Measurements from ENCODE around the gene WDR17. TPM values are rescaled to one million over a fixed set of nuclear protein-coding genes. Genes with fewer than 3 reads are reported as not detected.

WDR17 gene
- total RNA-seq, 1 donor from 2014 or later: 1.8 TPM

GRCh38 chr4:176090115-176090514 is 24.5 kb downstream of the WDR17 start:
- Histone ChIP-seq H3K4me2 (ENCODE audit: low read length) (no peak overlapping the region), H3K4me3 (ENCODE audit: insufficient read depth, low read depth, low read length) (no peak overlapping the region), H2AFZ (ENCODE audit: low read depth, low read length) (no peak overlapping the region), H4K20me1 (ENCODE audit: insufficient read depth, low read length) (no peaks in the 10 kb centered on the region), H3K9ac (ENCODE audit: low read length) (no peak overlapping the region), H3K79me2 (ENCODE audit: insufficient read depth, low read length) (no peaks in the 10 kb centered on the region), H3K4me1 (ENCODE audit: insufficient read depth, low read length) (no peaks in the 10 kb centered on the region), H3K27ac (ENCODE audit: low read depth, low read length) (no peak overlapping the region), H3K9me3 (ENCODE audit: insufficient read depth, low read depth, low read length) (no peaks in the 10 kb centered on the region), H3K27me3 (ENCODE audit: insufficient read depth, low read length) (no peaks in the 10 kb centered on the region), H3K36me3 (ENCODE audit: insufficient read depth, low read length) (no peaks in the 10 kb centered on the region)
- DNase-seq (ENCODE audit: low read depth) (no peak), FAIRE-seq (no peak)
- Mint-ChIP-seq H3K4me3 (ENCODE audit: unreplicated experiment) (no peak overlapping the region), H3K27me3 (ENCODE audit: low read depth, unreplicated experiment) (no peaks in the 10 kb centered on the region), H3K36me3 (ENCODE audit: low read depth, unreplicated experiment) (no peaks in the 10 kb centered on the region), H3K4me1 (ENCODE audit: low read depth, unreplicated experiment) (no peaks in the 10 kb centered on the region), H3K9me3 (ENCODE audit: unreplicated experiment) (no peaks in the 10 kb centered on the region), H3K27ac (ENCODE audit: unreplicated experiment) (no peak overlapping the region)
- TF ChIP-seq CTCF (IDR thresholded peaks at IDR 0.05; ENCODE audit: insufficient read depth, low read depth, low read length): no peak
- no peak for TF ChIP-seq EZH2 (IDR thresholded peaks at IDR 0.05; ENCODE audit: insufficient read depth, low read length)

- Histone ChIP-seq H3K36me3 (ENCODE audit: insufficient read depth, low read length) (no peaks in the 10 kb centered on the region), H2AFZ (ENCODE audit: low read depth, low read length) (no peak overlapping the region), H3K9me3 (ENCODE audit: insufficient read depth, low read depth, low read length) (no peaks in the 10 kb centered on the region), H3K79me2 (ENCODE audit: insufficient read depth, low read length) (no peaks in the 10 kb centered on the region), H3K27ac (ENCODE audit: low read depth, low read length) (no peak overlapping the region), H3K4me1 (ENCODE audit: insufficient read depth, low read length) (no peaks in the 10 kb centered on the region), H3K27me3 (ENCODE audit: insufficient read depth, low read length) (no peaks in the 10 kb centered on the region), H3K4me2 (ENCODE audit: low read length) (no peak overlapping the region), H3K9ac (ENCODE audit: low read length) (no peak overlapping the region), H4K20me1 (ENCODE audit: insufficient read depth, low read length) (no peaks in the 10 kb centered on the region), H3K4me3 (ENCODE audit: insufficient read depth, low read depth, low read length) (no peak overlapping the region)
- Mint-ChIP-seq H3K9me3 (ENCODE audit: unreplicated experiment) (peaks cover 9% of the 10 kb centered on the region), H3K36me3 (ENCODE audit: low read depth, unreplicated experiment) (no peaks in the 10 kb centered on the region), H3K27ac (ENCODE audit: unreplicated experiment) (no peak overlapping the region), H3K27me3 (ENCODE audit: low read depth, unreplicated experiment) (no peaks in the 10 kb centered on the region), H3K4me3 (ENCODE audit: unreplicated experiment) (no peak overlapping the region), H3K4me1 (ENCODE audit: low read depth, unreplicated experiment) (no peaks in the 10 kb centered on the region)
- peak; percentile 8 for TF ChIP-seq CTCF (IDR thresholded peaks at IDR 0.05; ENCODE audit: insufficient read depth, low read depth, low read length)
- TF ChIP-seq EZH2 (IDR thresholded peaks at IDR 0.05; ENCODE audit: insufficient read depth, low read length): no peak
- FAIRE-seq: no peak
- DNase-seq (ENCODE audit: low read depth): no peak
Measured at GRCh38 chr4:176099314-176099713, 33.7 kb downstream of the WDR17 start.

GRCh38 chr4:176102414-176103063 is 36.9 kb downstream of the WDR17 start:
- no peaks in the 10 kb centered on the region for H3K27me3 Mint-ChIP-seq (ENCODE audit: low read depth, unreplicated experiment)
- Histone ChIP-seq H3K9ac (ENCODE audit: low read length) (no peak overlapping the region), H3K9me3 (ENCODE audit: insufficient read depth, low read depth, low read length) (no peaks in the 10 kb centered on the region), H3K4me2 (ENCODE audit: low read length) (no peak overlapping the region), H3K36me3 (ENCODE audit: insufficient read depth, low read length) (no peaks in the 10 kb centered on the region), H2AFZ (ENCODE audit: low read depth, low read length) (no peak overlapping the region), H3K4me3 (ENCODE audit: insufficient read depth, low read depth, low read length) (no peak overlapping the region), H3K27ac (ENCODE audit: low read depth, low read length) (no peak overlapping the region), H3K27me3 (ENCODE audit: insufficient read depth, low read length) (no peaks in the 10 kb centered on the region), H4K20me1 (ENCODE audit: insufficient read depth, low read length) (no peaks in the 10 kb centered on the region), H3K4me1 (ENCODE audit: insufficient read depth, low read length) (no peaks in the 10 kb centered on the region), H3K79me2 (ENCODE audit: insufficient read depth, low read length) (no peaks in the 10 kb centered on the region)
- H3K4me1 Mint-ChIP-seq (ENCODE audit: low read depth, unreplicated experiment): no peaks in the 10 kb centered on the region
- TF ChIP-seq CTCF (IDR thresholded peaks at IDR 0.05; ENCODE audit: insufficient read depth, low read depth, low read length) (no peak), EZH2 (IDR thresholded peaks at IDR 0.05; ENCODE audit: insufficient read depth, low read length) (no peak)
- FAIRE-seq (no peak), DNase-seq (ENCODE audit: low read depth) (no peak)
- H3K9me3 Mint-ChIP-seq (ENCODE audit: unreplicated experiment): peaks cover 9% of the 10 kb centered on the region
- peak overlapping the region; percentile 49 for H3K27ac Mint-ChIP-seq (ENCODE audit: unreplicated experiment)
- no peak overlapping the region for H3K4me3 Mint-ChIP-seq (ENCODE audit: unreplicated experiment)
- H3K36me3 Mint-ChIP-seq (ENCODE audit: low read depth, unreplicated experiment): no peaks in the 10 kb centered on the region
